OCI-LY7 (cell line): Measurements from ENCODE around the gene TEKT5.

Experiments used
- EZH2phosphoT487 ChIP-seq: fragments of 200-600 bp; sonication (generic); IDR thresholded peaks from 2 replicates; pipeline ENCODE4 v1.6.1; 2018; ENCODE audit warnings: low read depth, borderline replicate concordance, mild to moderate bottlenecking, mixed run types, antibody characterized with exemption, low read length, moderate library complexity, mixed read lengths
- TF ChIP-seq, protein P1 (sequence below): fragments of 200-600 bp; sonication (generic); conservative IDR thresholded peaks from 2 replicates; pipeline ENCODE4 v1.5.1; 2014; ENCODE audit warnings: mild to moderate bottlenecking, antibody characterized with exemption, low read length, moderate library complexity, mixed read lengths

DNA sequence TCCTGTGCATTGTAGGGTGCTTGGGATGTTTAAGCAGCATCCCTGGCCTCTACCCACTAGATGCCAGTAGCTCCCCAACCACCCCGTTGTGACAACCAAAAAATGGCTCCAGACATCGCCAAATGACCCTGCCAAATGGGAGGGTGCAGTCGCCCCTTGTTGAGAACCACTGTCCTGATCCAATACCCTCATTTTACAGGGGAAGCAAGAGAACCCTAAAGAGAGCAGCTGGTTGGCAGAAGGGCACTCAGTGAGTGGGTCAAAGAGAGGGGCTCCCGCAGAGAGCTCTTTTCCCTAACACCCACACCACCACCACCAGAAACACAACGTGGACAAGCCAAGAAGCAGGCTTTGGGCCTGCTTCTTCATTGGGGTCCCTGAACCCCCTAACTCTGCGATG lies 18.4 kb downstream of the TEKT5 start:
- TF ChIP-seq, protein P1, sequence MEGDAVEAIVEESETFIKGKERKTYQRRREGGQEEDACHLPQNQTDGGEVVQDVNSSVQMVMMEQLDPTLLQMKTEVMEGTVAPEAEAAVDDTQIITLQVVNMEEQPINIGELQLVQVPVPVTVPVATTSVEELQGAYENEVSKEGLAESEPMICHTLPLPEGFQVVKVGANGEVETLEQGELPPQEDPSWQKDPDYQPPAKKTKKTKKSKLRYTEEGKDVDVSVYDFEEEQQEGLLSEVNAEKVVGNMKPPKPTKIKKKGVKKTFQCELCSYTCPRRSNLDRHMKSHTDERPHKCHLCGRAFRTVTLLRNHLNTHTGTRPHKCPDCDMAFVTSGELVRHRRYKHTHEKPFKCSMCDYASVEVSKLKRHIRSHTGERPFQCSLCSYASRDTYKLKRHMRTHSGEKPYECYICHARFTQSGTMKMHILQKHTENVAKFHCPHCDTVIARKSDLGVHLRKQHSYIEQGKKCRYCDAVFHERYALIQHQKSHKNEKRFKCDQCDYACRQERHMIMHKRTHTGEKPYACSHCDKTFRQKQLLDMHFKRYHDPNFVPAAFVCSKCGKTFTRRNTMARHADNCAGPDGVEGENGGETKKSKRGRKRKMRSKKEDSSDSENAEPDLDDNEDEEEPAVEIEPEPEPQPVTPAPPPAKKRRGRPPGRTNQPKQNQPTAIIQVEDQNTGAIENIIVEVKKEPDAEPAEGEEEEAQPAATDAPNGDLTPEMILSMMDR = no peak
- no peak for TF ChIP-seq EZH2phosphoT487
